ENCODE data around the gene GALNT13.

Gene GALNT13

DNA sequence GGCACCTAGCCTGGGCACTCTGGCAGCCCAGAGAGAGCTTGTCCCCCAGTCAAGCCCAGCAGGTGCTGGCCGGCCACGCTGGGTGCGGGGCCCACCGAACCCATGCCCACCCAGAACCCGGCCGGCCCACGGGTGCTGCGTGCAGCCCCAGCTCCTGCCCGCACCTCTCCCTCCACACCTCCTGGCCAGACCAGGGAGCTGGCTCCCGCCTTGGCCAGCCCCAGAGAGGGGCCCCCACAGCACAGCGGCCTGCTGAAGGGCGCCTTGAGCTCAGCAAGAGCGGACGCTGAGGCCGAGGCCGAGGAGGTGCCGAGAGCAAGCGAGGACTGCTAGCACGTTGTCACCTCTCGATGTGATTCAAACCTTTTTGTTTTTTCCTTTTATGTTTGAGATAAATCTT, 419.8 kb downstream of the GALNT13 start:
- no peaks in the 10 kb centered on the region for H3K27me3 Mint-ChIP-seq
- H3K27ac Mint-ChIP-seq: no peak overlapping the region
- no peaks in the 10 kb centered on the region for H3K36me3 Mint-ChIP-seq (ENCODE audit: low read depth)
- intact Hi-C loops (cut with micrococcal nuclease): no loop called here
- H3K4me3 Mint-ChIP-seq: no peak overlapping the region
- H3K4me1 Mint-ChIP-seq (ENCODE audit: low read depth): no peaks in the 10 kb centered on the region
- H3K9me3 Mint-ChIP-seq: peaks cover 61% of the 10 kb centered on the region

DNA sequence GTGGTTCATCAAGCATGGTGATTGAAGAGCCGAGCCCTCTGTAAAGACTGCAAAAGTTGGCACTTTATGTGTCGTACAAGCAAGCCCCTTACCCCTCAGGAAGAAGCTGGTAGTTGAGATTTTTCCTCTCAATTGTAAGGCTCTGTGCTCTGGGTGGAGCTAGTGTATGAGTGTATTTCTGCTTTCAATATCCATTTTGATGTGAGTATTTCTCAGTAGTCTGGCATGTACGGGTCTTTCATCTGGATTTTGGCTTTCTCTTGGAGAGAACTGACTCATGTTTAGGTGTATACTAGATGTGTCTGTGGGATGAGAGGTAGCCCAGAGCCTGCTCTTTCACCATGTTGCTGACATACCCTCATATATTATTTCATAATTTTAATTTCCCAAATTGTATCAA, 420.2 kb downstream of the GALNT13 start:
- H3K9me3 Mint-ChIP-seq: peaks cover 57% of the 10 kb centered on the region
- intact Hi-C loops (cut with micrococcal nuclease): no loop called here

DNA sequence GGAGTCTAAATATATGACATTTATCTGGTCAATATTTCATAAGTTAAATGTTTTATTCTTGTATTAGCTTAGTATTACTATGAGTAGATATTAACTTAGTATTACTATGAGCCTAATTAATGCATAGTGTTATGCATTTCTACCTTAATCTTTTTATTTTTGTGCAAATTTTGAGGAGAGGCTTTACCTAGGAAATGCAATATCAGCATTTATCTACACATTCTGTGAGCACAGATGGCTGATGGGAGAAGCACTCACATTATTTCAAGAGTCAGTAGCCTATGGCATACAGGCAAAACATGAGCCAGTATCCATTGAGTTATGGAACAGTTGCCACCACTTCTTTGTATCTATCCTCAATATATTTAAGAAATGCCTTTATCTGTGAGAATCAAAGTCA, 422.1 kb downstream of the GALNT13 start:
- Mint-ChIP-seq H3K9me3 (peaks cover 38% of the 10 kb centered on the region), H3K4me1 (ENCODE audit: low read depth) (no peaks in the 10 kb centered on the region), H3K27ac (no peak overlapping the region), H3K27me3 (no peaks in the 10 kb centered on the region), H3K4me3 (no peak overlapping the region), H3K36me3 (ENCODE audit: low read depth) (no peaks in the 10 kb centered on the region)
- intact Hi-C loops (cut with micrococcal nuclease): no loop called here

More for the DNA sequence above, 420.2 kb downstream of the GALNT13 start:
- H3K4me1 Mint-ChIP-seq (ENCODE audit: low read depth): no peaks in the 10 kb centered on the region
- no peaks in the 10 kb centered on the region for H3K36me3 Mint-ChIP-seq (ENCODE audit: low read depth)
- H3K27me3 Mint-ChIP-seq: no peaks in the 10 kb centered on the region
- no peak overlapping the region for H3K4me3 Mint-ChIP-seq
- no peak overlapping the region for H3K27ac Mint-ChIP-seq

DNA sequence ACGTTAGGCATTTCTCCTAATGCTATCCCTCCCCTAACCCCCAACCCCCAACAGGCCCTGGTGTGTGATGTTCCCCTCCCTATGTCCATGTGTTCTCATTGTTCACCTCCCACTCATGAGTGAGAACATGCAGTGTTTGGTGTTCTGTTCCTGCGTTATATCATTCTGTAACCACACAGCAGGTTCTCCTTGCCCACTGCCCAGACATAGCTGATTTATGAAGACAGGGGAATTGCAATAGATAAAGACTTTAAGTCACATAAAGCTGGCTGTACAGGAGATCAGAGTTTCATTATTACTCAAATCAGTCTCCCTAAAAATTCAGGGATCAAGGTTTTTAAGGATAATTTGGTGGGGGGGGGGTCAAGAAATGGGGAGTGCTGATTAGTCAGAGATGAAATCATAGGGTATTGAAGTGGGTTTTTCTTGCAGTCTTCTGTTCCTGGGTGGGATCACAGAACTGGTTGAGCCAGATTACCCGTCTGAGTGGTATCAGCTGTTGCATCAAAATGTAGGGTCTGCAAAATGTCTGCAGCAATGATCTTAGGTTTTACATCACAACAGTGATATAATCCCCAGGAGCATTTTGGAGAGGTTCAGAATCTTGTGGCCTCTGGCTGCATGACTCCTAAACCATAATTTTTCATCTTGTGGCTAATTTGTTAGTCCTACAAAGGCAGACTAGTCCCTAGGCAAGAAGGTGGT, 434.7 kb downstream of the GALNT13 start:
- intact Hi-C loops (cut with micrococcal nuclease): no loop called here
- Mint-ChIP-seq H3K9me3 (peaks cover 13% of the 10 kb centered on the region), H3K4me1 (ENCODE audit: low read depth) (no peaks in the 10 kb centered on the region), H3K27ac (no peak overlapping the region), H3K27me3 (no peaks in the 10 kb centered on the region), H3K36me3 (ENCODE audit: low read depth) (no peaks in the 10 kb centered on the region), H3K4me3 (no peak overlapping the region)

DNA sequence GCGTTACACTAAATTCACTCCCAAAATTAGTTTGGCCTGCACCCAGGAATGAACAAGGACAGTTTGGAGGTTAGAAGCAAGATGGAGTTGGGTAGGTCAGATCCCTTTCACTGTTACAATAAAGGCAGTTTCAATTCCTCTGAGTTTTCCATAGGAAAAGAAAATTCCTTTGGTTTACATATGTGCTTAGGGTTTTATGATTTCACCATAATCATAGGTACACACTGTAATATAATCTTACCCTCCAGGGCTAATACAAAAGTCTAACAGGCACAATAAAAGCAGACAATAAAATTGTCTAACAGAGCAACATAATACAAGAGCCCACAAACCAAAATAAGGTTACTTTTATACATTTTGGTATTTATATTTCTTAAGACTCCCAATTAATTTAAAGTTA, 435.3 kb downstream of the GALNT13 start:
- Mint-ChIP-seq H3K4me1 (ENCODE audit: low read depth) (no peaks in the 10 kb centered on the region), H3K9me3 (peaks cover 13% of the 10 kb centered on the region), H3K4me3 (no peak overlapping the region), H3K27ac (no peak overlapping the region), H3K27me3 (no peaks in the 10 kb centered on the region), H3K36me3 (ENCODE audit: low read depth) (no peaks in the 10 kb centered on the region)
- intact Hi-C loops (cut with micrococcal nuclease): no loop called here

DNA sequence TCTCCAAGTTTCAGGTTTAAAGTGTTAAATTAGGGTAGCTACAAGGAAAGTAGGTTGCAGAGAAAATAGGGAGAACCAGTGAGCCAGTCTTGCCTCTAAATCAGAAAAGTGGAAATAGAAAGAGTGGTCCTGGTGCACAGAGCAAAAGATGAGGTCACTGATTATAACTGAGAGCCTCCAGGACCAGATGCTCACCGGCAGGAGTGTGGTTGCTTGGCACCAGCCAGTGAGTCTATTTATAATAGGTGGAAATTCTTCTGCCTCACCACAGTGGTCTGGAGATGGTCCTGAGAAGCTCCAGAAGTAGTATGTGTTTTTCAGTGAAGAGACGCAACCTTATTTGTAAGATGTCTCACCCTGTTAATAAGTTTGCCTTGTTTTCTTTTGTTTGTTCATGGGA, 452.9 kb downstream of the GALNT13 start:
- H3K4me3 Mint-ChIP-seq: no peak overlapping the region
- H3K9me3 Mint-ChIP-seq: no peaks in the 10 kb centered on the region
- no peak overlapping the region for H3K27ac Mint-ChIP-seq
- no peaks in the 10 kb centered on the region for H3K36me3 Mint-ChIP-seq (ENCODE audit: low read depth)
- no peaks in the 10 kb centered on the region for H3K27me3 Mint-ChIP-seq
- no peaks in the 10 kb centered on the region for H3K4me1 Mint-ChIP-seq (ENCODE audit: low read depth)
- intact Hi-C loops (cut with micrococcal nuclease): no loop called here

DNA sequence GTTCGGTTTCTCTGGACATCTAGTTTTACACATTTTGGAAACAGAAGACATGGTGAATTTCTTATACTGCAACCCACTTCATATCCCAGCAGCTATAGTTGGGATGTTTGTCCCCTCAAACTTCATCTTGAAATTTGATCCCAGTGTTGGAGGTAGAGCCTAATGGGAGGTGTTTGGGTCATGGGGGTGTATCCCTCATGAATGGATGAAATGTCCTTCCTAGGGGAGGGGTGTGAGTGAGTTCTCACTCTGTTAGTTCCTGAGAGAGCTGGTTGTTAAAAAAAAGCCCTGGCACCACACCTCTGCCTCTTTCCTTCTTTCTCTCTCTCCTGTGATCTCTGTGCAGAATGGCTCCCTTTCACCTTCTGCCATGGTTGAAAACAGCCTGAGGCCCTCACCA, 457.8 kb downstream of the GALNT13 start:
- Mint-ChIP-seq H3K4me3 (no peak overlapping the region), H3K36me3 (ENCODE audit: low read depth) (no peaks in the 10 kb centered on the region), H3K27me3 (no peaks in the 10 kb centered on the region), H3K9me3 (no peaks in the 10 kb centered on the region), H3K27ac (no peak overlapping the region), H3K4me1 (ENCODE audit: low read depth) (no peaks in the 10 kb centered on the region)
- intact Hi-C loops (cut with micrococcal nuclease): no loop called here

DNA sequence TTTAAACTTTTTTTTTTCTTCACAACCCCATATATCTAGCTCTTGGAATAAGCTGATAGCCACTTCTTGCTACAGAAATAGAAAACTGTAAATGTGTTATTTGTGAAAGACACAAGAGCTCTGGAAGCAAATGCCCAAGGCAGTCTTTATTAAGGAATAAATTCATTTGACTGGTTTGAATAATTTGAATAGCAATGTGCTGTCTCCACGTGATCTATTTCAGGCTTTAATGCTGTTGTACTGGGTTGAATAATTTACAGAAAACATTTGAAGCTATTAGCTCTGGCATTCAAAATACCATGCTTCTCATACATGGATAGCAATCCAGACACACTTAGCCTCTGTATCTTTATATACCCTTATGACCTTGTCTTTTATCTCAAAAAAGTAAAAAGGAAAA, 460.1 kb downstream of the GALNT13 start:
- Mint-ChIP-seq H3K27ac (no peak overlapping the region), H3K4me3 (no peak overlapping the region), H3K9me3 (no peaks in the 10 kb centered on the region), H3K4me1 (ENCODE audit: low read depth) (no peaks in the 10 kb centered on the region), H3K27me3 (no peaks in the 10 kb centered on the region), H3K36me3 (ENCODE audit: low read depth) (no peaks in the 10 kb centered on the region)
- intact Hi-C loops (cut with micrococcal nuclease): no loop called here

DNA sequence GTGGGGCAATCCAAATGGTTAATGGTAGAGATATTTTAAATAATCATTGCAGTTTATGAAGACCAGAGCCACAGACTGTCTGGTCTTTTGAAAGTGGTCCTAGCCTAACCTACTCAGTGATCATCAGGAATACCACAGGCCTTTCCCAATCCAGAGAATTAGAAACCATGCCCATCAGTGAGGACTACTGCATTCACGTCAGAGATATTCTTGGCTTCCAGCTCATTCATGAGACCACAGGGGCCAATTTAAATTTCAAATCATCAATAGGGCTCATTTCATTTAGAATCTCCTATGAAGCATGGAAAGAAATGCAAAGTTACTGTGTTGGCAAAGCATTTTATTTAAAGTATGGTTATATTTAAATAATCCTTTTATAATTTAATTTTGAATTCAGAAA, 464.5 kb downstream of the GALNT13 start:
- no peak overlapping the region for H3K4me3 Mint-ChIP-seq
- intact Hi-C loops (cut with micrococcal nuclease): no loop called here

DNA sequence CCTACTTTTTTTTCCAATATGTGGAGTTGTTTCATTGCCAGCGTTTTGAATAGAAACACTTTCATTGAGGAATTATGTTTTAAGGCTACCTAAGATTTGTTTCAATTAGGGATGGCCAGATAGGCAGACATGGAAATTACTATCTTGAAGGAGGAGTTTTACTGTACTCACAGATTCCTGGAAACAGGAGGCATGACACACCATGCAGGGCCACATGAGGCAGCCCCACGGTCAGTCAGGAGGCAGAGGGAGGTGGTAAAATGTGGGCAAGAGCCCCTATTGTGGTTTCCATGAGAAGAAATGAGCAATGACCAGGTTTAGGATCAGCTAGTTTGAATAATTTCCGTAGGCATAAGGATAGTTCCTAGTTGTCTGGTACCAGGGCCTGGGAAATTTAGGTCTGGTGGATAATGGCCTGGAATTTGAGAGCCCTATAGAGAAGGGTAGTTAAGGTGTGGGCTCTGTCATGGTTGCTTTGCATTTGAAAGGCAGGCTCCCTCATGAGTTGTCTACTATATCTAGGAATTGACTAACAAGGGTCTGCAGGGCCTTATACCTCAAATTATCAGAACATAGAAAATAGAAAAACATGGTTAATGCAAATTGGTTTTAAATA, 466.7 kb downstream of the GALNT13 start:
- H3K9me3 Mint-ChIP-seq: no peaks in the 10 kb centered on the region
- H3K36me3 Mint-ChIP-seq (ENCODE audit: low read depth): no peaks in the 10 kb centered on the region
- no peak overlapping the region for H3K27ac Mint-ChIP-seq
- H3K27me3 Mint-ChIP-seq: no peaks in the 10 kb centered on the region
- no peaks in the 10 kb centered on the region for H3K4me1 Mint-ChIP-seq (ENCODE audit: low read depth)
- H3K4me3 Mint-ChIP-seq: no peak overlapping the region
- intact Hi-C loops (cut with micrococcal nuclease): no loop called here

More for the DNA sequence above, 464.5 kb downstream of the GALNT13 start:
- Mint-ChIP-seq H3K27ac (no peak overlapping the region), H3K27me3 (no peaks in the 10 kb centered on the region), H3K9me3 (no peaks in the 10 kb centered on the region), H3K36me3 (ENCODE audit: low read depth) (no peaks in the 10 kb centered on the region), H3K4me1 (ENCODE audit: low read depth) (no peaks in the 10 kb centered on the region)

DNA sequence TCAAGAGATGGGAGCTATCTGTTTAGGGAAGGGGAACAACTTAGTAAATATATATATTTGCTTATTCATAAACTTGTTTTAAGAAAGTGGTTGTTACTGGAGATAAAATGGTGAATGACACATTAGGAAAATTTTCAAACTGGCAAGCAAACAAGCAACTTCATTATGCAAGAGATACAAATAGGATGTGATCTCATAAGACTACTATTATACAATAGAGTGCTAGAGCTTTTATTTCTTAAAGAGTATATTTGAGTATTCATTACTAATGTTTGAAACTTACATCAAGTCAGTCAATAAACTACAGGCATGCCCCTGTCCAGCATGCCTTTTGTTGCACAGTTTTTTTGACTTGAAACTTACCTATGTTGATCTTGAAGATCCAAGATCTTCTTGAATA, 471.6 kb downstream of the GALNT13 start:
- Mint-ChIP-seq H3K4me3 (no peak overlapping the region), H3K27me3 (no peaks in the 10 kb centered on the region), H3K36me3 (ENCODE audit: low read depth) (no peaks in the 10 kb centered on the region), H3K4me1 (ENCODE audit: low read depth) (no peaks in the 10 kb centered on the region), H3K9me3 (no peaks in the 10 kb centered on the region), H3K27ac (no peak overlapping the region)
- intact Hi-C loops (cut with micrococcal nuclease): no loop called here

DNA sequence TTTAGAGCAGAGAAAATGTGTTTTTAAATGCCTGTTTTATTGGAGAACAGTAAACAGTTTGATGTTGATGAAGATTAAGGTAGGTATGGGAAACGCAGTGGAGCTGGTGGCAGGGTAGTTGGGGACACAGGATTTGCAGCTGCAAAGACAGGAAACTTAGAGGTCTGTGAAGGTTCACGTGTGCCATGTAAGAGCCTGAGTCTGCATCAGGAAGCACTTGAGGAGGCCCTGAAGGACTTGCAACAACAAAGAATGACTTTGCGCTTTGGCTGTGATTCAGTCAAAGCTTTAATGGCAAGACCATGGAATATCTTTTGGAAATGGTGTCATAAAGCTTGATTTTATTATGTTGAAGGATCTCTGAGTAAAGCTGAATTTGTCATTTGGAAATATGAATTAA, 479.2 kb downstream of the GALNT13 start:
- intact Hi-C loops (cut with micrococcal nuclease): no loop called here
- no peak overlapping the region for H3K27ac Mint-ChIP-seq
- no peaks in the 10 kb centered on the region for H3K4me1 Mint-ChIP-seq (ENCODE audit: low read depth)
- H3K4me3 Mint-ChIP-seq: no peak overlapping the region
- H3K27me3 Mint-ChIP-seq: no peaks in the 10 kb centered on the region
- no peaks in the 10 kb centered on the region for H3K9me3 Mint-ChIP-seq
- H3K36me3 Mint-ChIP-seq (ENCODE audit: low read depth): no peaks in the 10 kb centered on the region

DNA sequence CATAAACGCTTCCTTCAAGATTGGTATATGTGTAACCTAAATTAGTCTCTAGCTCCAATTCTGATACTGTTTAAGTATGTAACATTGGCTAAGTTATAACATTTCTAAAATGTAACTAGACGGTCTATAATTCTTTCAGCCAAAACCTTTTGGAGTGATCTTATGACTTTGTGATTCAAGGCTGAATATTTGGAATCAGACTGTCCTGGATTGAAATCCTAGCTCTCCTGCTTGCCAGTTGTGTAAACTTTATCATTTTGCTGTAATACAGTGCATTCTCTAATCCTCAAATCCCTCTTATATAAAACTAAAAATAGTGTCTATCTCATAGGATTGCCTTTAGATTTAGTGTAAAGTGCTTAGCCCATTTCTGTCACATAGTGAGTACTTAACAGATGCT, 489.6 kb downstream of the GALNT13 start:
- intact Hi-C loops (cut with micrococcal nuclease): no loop called here

DNA sequence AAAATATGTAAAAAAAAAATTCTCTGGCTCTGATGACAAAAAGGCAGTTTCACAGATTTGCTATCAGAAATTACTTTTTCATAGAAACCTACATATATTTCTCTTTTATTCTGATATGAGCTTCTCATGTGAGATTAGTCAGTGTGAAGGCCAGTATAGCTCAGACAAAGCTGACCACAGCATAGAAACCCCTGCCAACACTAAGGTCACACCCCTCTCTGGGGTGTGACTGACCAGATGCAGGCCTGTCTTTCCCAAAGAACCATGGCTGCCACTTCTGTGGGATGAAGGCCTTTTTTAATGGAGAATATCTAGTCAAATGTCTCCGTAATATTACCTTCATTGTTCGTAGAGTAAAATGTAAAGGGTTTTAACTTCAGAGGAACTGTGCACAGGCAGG, 496.4 kb downstream of the GALNT13 start:
- H3K4me1 Mint-ChIP-seq (ENCODE audit: low read depth): no peaks in the 10 kb centered on the region
- no peaks in the 10 kb centered on the region for H3K36me3 Mint-ChIP-seq (ENCODE audit: low read depth)
- no peaks in the 10 kb centered on the region for H3K9me3 Mint-ChIP-seq
- H3K4me3 Mint-ChIP-seq: no peak overlapping the region
- intact Hi-C loops (cut with micrococcal nuclease): no loop called here
- H3K27ac Mint-ChIP-seq: no peak overlapping the region
- H3K27me3 Mint-ChIP-seq: no peaks in the 10 kb centered on the region

More for the DNA sequence above, 489.6 kb downstream of the GALNT13 start:
- Mint-ChIP-seq H3K36me3 (ENCODE audit: low read depth) (no peaks in the 10 kb centered on the region), H3K27ac (no peak overlapping the region), H3K4me1 (ENCODE audit: low read depth) (no peaks in the 10 kb centered on the region), H3K27me3 (no peaks in the 10 kb centered on the region), H3K4me3 (no peak overlapping the region), H3K9me3 (no peaks in the 10 kb centered on the region)

DNA sequence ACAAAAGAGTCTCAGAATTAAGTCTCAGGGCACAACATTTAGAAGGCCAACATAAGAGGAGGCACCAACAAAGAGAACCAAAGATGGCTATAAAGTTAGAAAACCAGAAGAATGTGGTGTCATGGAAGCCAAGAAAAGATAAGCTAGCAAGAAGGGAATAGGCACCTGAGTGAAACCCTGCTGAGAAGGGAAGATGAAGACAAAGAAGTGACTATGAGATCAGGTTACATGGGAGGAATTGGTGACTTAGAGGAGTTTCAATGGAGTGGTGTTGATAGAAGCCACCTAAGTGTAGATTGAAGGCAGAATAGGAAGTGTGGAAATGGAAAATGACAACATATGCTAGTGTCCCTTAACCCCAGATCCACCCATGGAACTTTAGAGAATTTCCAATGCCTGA, 499.2 kb downstream of the GALNT13 start:
- no peaks in the 10 kb centered on the region for H3K36me3 Mint-ChIP-seq (ENCODE audit: low read depth)
- peaks cover 4% of the 10 kb centered on the region for H3K27me3 Mint-ChIP-seq
- no peaks in the 10 kb centered on the region for H3K9me3 Mint-ChIP-seq
- no peak overlapping the region for H3K27ac Mint-ChIP-seq
- no peaks in the 10 kb centered on the region for H3K4me1 Mint-ChIP-seq (ENCODE audit: low read depth)
- intact Hi-C loops (cut with micrococcal nuclease): no loop called here
- H3K4me3 Mint-ChIP-seq: no peak overlapping the region

All from dendritic cell treated with granulocyte-macrophage colony-stimulating factor and Interleukin-4, amounts not matched to agents 40 ng/mL and 50 ng/mL, for 4 days (primary cell).